ENCODE data around the gene WDR90.

GRCh38 chr16:709566-710499, 60.7 kb downstream of the WDR90 start:
- no peak for TF ChIP-seq POLR2A (IDR thresholded peaks at IDR 0.05)
- TF ChIP-seq CTCF (IDR thresholded peaks at IDR 0.05) = no peak
